Measurements from ENCODE around the gene LRCH1. TPM values are rescaled to one million over a fixed set of nuclear protein-coding genes. Genes with fewer than 3 reads are reported as not detected.

LRCH1 gene
- total and polyA plus RNA-seq, 2 of the 4 experiments (the other 2 are of a cell fraction), result 7.0 to 8.8 TPM

DNA sequence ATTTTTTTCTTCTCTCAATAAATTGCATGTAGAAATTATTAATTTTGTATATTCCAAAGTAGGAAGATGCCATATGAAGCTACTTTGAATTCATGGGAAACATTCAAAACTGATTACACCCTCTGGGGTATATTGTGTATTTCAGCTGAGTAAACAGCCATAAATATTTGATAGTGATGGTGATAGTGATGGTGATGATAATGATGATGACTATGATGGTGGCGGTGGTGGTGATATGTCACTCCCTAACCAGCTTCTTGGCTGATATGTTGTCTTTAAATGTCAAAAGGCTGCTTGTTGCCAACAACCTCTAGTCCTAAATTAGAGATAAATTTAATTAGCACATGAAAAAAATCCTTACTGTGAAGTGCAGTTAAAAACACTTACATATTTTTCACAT, 102.0 kb downstream of the LRCH1 start:
- Histone ChIP-seq H3K36me3 (ENCODE audit: control insufficient read depth, insufficient read depth, low read length) (no peaks in the 10 kb centered on the region), H4K91ac (ENCODE audit: insufficient read depth, low read depth, low read length) (no peak overlapping the region), H3K56ac (ENCODE audit: extremely low read depth, insufficient read depth, low read length) (no peak overlapping the region), H2AK9ac (replicated peaks; ENCODE audit: low read depth, low read length, poor library complexity) (no peak overlapping the region), H3K18ac (ENCODE audit: low read depth, low read length) (no peak overlapping the region), H4K5ac (ENCODE audit: low read depth, low read length) (no peak overlapping the region), H4K8ac (ENCODE audit: low read depth in 2 of 2, low read length in 2 of 2) (no peak overlapping the region), H3K23ac (ENCODE audit: low read depth, low read length) (no peak overlapping the region), H2AFZ (replicated peaks; ENCODE audit: low read length, poor library complexity) (no peak overlapping the region), H3K14ac (replicated peaks; ENCODE audit: low read depth, low read length) (no peak overlapping the region; the same call in 1 of the 2 replicates), H2AK5ac (ENCODE audit: low read depth, low read length) (no peak overlapping the region), H2BK15ac (ENCODE audit: low read depth, low read length) (no peak overlapping the region), H2BK120ac (ENCODE audit: low read depth, low read length) (no peak overlapping the region), H3K4me1 (ENCODE audit: control insufficient read depth, insufficient read depth, low read length) (peaks cover 4% of the 10 kb centered on the region), H3K4me3 (ENCODE audit: insufficient read depth, low read depth, low read length) (no peak overlapping the region), H3K9me3 (ENCODE audit: control insufficient read depth, insufficient read depth, low read length) (no peaks in the 10 kb centered on the region), H3K27me3 (ENCODE audit: control insufficient read depth, insufficient read depth, low read length) (no peaks in the 10 kb centered on the region), H2BK20ac (ENCODE audit: low read depth, low read length) (no peak overlapping the region), H3K79me1 (ENCODE audit: low read depth in 1 of 2, low read length in 2 of 2) (peaks cover 15 to 27% of the 10 kb centered on the region in 2 experiments), H3K9me1 (ENCODE audit: insufficient read depth, low read length) (peaks cover 7% of the 10 kb centered on the region; the same call in 1 of the 2 replicates), H3K4ac (ENCODE audit: low read depth, low read length) (no peak overlapping the region), H3K4me2 (ENCODE audit: low read depth, low read length) (no peak overlapping the region), H2BK5ac (ENCODE audit: low read depth, low read length, poor library complexity, severe bottlenecking) (no peak overlapping the region), H3K27ac (ENCODE audit: insufficient read depth, low read length) (no peak overlapping the region), H3K9ac (ENCODE audit: low read depth, low read length) (no peak overlapping the region), H4K20me1 (ENCODE audit: insufficient read depth, low read length) (no peaks in the 10 kb centered on the region)
- dilution Hi-C loops (cut with HindIII; ENCODE audit: low sequenced_read_pairs, unreplicated experiment), result no loop called here
- DNase-seq (no peak), ATAC-seq (ENCODE audit: low read depth) (no peak)
- TF ChIP-seq CHD1 (IDR thresholded peaks at IDR 0.05; ENCODE audit: low read depth, low read length), result no peak
- TF ChIP-seq SMC3 (IDR thresholded peaks at IDR 0.05; ENCODE audit: low read depth, low read length), result no peak
- no peak for TF ChIP-seq BHLHE40 (IDR thresholded peaks at IDR 0.05; ENCODE audit: low read depth, low read length)
- TF ChIP-seq CEBPB (IDR thresholded peaks at IDR 0.05; ENCODE audit: low read depth, low read length), result no peak
- TF ChIP-seq RAD21 (IDR thresholded peaks at IDR 0.05; ENCODE audit: low read length), result no peak
- TF ChIP-seq MAZ (IDR thresholded peaks at IDR 0.05; ENCODE audit: borderline replicate concordance, low read depth, low read length), result no peak
- no peak for TF ChIP-seq NFE2L2 (IDR thresholded peaks at IDR 0.05; ENCODE audit: low read depth, low read length)
- TF ChIP-seq FOS (IDR thresholded peaks at IDR 0.05; ENCODE audit: low read depth, low read length), result no peak
- TF ChIP-seq MXI1 (IDR thresholded peaks at IDR 0.05; ENCODE audit: borderline replicate concordance, low read depth, low read length), result no peak
- no peak for TF ChIP-seq POLR2A (IDR thresholded peaks at IDR 0.05; ENCODE audit: low read depth, low read length)
- no peak for TF ChIP-seq RFX5 (IDR thresholded peaks at IDR 0.05; ENCODE audit: low read depth, low read length)
- TF ChIP-seq, protein P1, sequence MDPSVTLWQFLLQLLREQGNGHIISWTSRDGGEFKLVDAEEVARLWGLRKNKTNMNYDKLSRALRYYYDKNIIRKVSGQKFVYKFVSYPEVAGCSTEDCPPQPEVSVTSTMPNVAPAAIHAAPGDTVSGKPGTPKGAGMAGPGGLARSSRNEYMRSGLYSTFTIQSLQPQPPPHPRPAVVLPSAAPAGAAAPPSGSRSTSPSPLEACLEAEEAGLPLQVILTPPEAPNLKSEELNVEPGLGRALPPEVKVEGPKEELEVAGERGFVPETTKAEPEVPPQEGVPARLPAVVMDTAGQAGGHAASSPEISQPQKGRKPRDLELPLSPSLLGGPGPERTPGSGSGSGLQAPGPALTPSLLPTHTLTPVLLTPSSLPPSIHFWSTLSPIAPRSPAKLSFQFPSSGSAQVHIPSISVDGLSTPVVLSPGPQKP (IDR thresholded peaks at IDR 0.05; ENCODE audit: borderline replicate concordance, low read depth, low read length), result no peak
- TF ChIP-seq RCOR1 (IDR thresholded peaks at IDR 0.05; ENCODE audit: insufficient replicate concordance, low read length), result no peak
- TF ChIP-seq, protein P2, sequence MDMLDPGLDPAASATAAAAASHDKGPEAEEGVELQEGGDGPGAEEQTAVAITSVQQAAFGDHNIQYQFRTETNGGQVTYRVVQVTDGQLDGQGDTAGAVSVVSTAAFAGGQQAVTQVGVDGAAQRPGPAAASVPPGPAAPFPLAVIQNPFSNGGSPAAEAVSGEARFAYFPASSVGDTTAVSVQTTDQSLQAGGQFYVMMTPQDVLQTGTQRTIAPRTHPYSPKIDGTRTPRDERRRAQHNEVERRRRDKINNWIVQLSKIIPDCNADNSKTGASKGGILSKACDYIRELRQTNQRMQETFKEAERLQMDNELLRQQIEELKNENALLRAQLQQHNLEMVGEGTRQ (IDR thresholded peaks at IDR 0.05; ENCODE audit: low read depth, low read length), result no peak
- TF ChIP-seq MAFK (IDR thresholded peaks at IDR 0.05; ENCODE audit: low read depth, low read length), result no peak
- TF ChIP-seq, protein P3, sequence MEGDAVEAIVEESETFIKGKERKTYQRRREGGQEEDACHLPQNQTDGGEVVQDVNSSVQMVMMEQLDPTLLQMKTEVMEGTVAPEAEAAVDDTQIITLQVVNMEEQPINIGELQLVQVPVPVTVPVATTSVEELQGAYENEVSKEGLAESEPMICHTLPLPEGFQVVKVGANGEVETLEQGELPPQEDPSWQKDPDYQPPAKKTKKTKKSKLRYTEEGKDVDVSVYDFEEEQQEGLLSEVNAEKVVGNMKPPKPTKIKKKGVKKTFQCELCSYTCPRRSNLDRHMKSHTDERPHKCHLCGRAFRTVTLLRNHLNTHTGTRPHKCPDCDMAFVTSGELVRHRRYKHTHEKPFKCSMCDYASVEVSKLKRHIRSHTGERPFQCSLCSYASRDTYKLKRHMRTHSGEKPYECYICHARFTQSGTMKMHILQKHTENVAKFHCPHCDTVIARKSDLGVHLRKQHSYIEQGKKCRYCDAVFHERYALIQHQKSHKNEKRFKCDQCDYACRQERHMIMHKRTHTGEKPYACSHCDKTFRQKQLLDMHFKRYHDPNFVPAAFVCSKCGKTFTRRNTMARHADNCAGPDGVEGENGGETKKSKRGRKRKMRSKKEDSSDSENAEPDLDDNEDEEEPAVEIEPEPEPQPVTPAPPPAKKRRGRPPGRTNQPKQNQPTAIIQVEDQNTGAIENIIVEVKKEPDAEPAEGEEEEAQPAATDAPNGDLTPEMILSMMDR (conservative IDR thresholded peaks at IDR 0.05; ENCODE audit: low read depth, low read length), result no peak
- intact Hi-C loops (cut with micrococcal nuclease), result no loop called here
- no TSS peak for BruUV-seq (replicated peaks)
- whole genome bisulfite sequencing, 2 experiments (ENCODE audit: extremely low coverage in 2 of 2, insufficient read length in 1 of 2), result no CpG with 5 or more reads among the region's 1 CpG
- CTCF ChIA-PET, result interaction anchor here (0.9 kb wide), 1 partner anchor 15 kb away, joined by 4 read pairs; no protein-coding TSS in a partner anchor
- POLR2A ChIA-PET (ENCODE audit: unreplicated experiment), result interaction anchor here (0.7 kb wide), 1 partner anchor 14 kb away, joined by 3 read pairs; no protein-coding TSS in a partner anchor
- in situ Hi-C loops (cut with MboI; ENCODE audit: low sequenced_read_pairs), result no loop called here
